Stomach (tissue), 4 donors: Measurements from ENCODE around the gene CIRBP.

Experiments
- CTCF ChIP-seq, 7 experiments: fragments of 450-650 bp in 4 of 7; fragments of 200-600 bp in 3 of 7; sonication (generic) in 3 of 7; IDR thresholded peaks; one replicate each; pipeline ENCODE4 v1.5.1; 2016 to 2019; ENCODE audit warnings: antibody characterized with exemption in 7 of 7, control low read depth in 2 of 7, mild to moderate bottlenecking in 1 of 7
- EP300 ChIP-seq: sonication (generic); formaldehyde crosslinking; IDR thresholded peaks from one replicate; pipeline ENCODE4 v1.6.1; 2017; ENCODE audit warnings: antibody characterized with exemption
- POLR2A ChIP-seq, 4 donors: fragments of 450-650 bp; IDR thresholded peaks; one replicate each; pipeline ENCODE4 v1.6.1; 2016; ENCODE audit warnings: antibody characterized with exemption in 4 of 4, control low read depth in 2 of 4, mild to moderate bottlenecking in 1 of 4, moderate library complexity in 1 of 4

DNA sequence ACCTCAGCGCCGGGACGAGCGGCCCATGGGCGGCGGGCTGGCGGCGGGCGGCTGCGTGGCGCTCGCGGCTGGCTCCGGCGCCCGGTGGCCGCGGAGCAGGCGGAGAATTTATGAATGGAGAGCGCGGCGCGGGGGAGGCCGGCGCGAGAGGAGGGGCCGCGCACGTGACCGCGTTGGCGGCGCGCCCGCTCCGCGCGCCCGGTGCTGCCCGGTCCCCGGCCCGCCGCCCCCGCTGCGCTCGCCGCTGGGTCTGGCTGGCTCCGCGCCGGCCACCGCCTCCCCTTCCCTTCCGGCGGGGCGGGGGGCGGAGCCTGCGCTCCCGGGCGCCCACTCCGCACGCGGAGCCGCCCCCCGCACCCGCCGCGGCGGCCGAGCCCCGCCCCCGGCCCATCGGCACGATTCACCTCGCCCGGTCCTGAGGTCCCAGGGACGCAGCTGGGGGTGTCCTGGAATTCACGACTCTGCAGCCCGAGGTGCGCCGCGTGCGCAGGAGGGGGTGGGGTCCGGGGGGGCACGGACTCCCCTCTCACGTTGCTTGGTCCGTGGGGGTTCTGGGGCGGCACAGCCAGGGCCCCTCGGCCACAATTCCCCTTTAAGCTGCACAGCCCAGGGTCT is 31.3 kb upstream of the CIRBP start, which contains the start of gene CBARP:
- TF ChIP-seq CTCF (IDR thresholded peaks at IDR 0.05), result no peak
- no peak for TF ChIP-seq POLR2A (IDR thresholded peaks at IDR 0.05)
- TF ChIP-seq EP300, result no peak
